DND-41 (cell line): ENCODE data around the gene C21orf91.

ENCODE experiments used
- ATAC-seq: fragments of 200-7000 bp; cut with Tn5 transposase; 3 replicates; pipeline ENCODE4 v1.9.1; 2021; ENCODE audit warnings: low read depth; ENCODE audit not compliant: insufficient read depth
- DNase-seq: peaks from one replicate; pipeline ENCODE4 v3.0.0-alpha.2; 2020
- H2AFZ ChIP-seq: 2 replicates; pipeline ENCODE4 v1.6.0; 2012; ENCODE audit warnings: low read depth, low read length
- H3K27ac ChIP-seq: 2 replicates; pipeline ENCODE4 v1.5.1; 2012; ENCODE audit warnings: low read length, inconsistent platforms
- H3K27me3 ChIP-seq: fragments of 200-600 bp; sonication (generic); 2 replicates; pipeline ENCODE4 v1.6.0; 2012; ENCODE audit warnings: low read length, mild to moderate bottlenecking, inconsistent platforms; ENCODE audit not compliant: insufficient read depth, poor library complexity
- H3K36me3 ChIP-seq: 2 replicates; pipeline ENCODE4 v1.5.1; 2012; ENCODE audit warnings: low read length, inconsistent platforms; ENCODE audit not compliant: insufficient read depth
- H3K4me1 ChIP-seq: 2 replicates; pipeline ENCODE4 v1.5.1; 2012; ENCODE audit warnings: mild to moderate bottlenecking, low read length; ENCODE audit not compliant: insufficient read depth
- H3K4me2 ChIP-seq: 2 replicates; pipeline ENCODE4 v1.6.0; 2012; ENCODE audit warnings: mild to moderate bottlenecking, moderate library complexity, low read length, inconsistent platforms; ENCODE audit not compliant: insufficient read depth
- H3K4me3 ChIP-seq, 2 experiments: fragments of 200-600 bp in 1 of 2; shearing (Covaris generic) in 1 of 2; 2 replicates each; pipeline ENCODE4 v1.5.1; 2012 to 2016; ENCODE audit warnings: inconsistent platforms in 2 of 2, low read length in 2 of 2, mild to moderate bottlenecking in 2 of 2, low read depth in 1 of 2, moderate library complexity in 1 of 2
- H3K79me2 ChIP-seq: 2 replicates; pipeline ENCODE4 v1.6.0; 2012; ENCODE audit warnings: low read length, inconsistent platforms; ENCODE audit not compliant: insufficient read depth
- H3K9ac ChIP-seq: 2 replicates; pipeline ENCODE4 v1.6.0; 2012; ENCODE audit warnings: low read depth, mild to moderate bottlenecking, inconsistent platforms, low read length, moderate library complexity
- H3K9me3 ChIP-seq: 2 replicates; pipeline ENCODE4 v1.5.1; 2012; ENCODE audit warnings: low read length, moderate library complexity, mild to moderate bottlenecking, inconsistent platforms; ENCODE audit not compliant: insufficient read depth, severe bottlenecking
- H4K20me1 ChIP-seq: 2 replicates; pipeline ENCODE4 v1.6.0; 2012; ENCODE audit warnings: low read length; ENCODE audit not compliant: insufficient read depth
- CTCF ChIP-seq: IDR thresholded peaks from 2 replicates; pipeline ENCODE4 v1.5.1; 2012; ENCODE audit warnings: borderline replicate concordance, low read length, moderate library complexity, mild to moderate bottlenecking; ENCODE audit not compliant: poor library complexity, severe bottlenecking; ENCODE audit errors: extremely low read depth
- EZH2 ChIP-seq: IDR thresholded peaks from 3 replicates; pipeline ENCODE4 v1.6.1; 2012; ENCODE audit warnings: borderline replicate concordance, low read depth, mild to moderate bottlenecking, moderate library complexity, low read length, inconsistent platforms; ENCODE audit not compliant: severe bottlenecking

Gene C21orf91

GRCh38 chr21:17841103-17841502 lies 21.9 kb upstream of the C21orf91 start:
- Histone ChIP-seq H3K9me3 (no peaks in the 10 kb centered on the region), H3K36me3 (no peaks in the 10 kb centered on the region), H3K4me3 (no peak overlapping the region), H3K9ac (no peak overlapping the region), H4K20me1 (no peaks in the 10 kb centered on the region), H2AFZ (no peak overlapping the region), H3K4me1 (no peaks in the 10 kb centered on the region), H3K27ac (no peak overlapping the region), H3K79me2 (no peaks in the 10 kb centered on the region), H3K4me2 (no peak overlapping the region), H3K27me3 (no peaks in the 10 kb centered on the region)
- ATAC-seq, result no peak
- no peak for DNase-seq
- TF ChIP-seq CTCF (no peak), EZH2 (no peak)

- Histone ChIP-seq H3K9me3 (no peaks in the 10 kb centered on the region), H3K36me3 (no peaks in the 10 kb centered on the region), H3K27me3 (no peaks in the 10 kb centered on the region), H3K27ac (no peak overlapping the region), H3K9ac (no peak overlapping the region), H3K4me2 (no peak overlapping the region), H3K4me3 (no peak overlapping the region), H3K4me1 (no peaks in the 10 kb centered on the region), H4K20me1 (no peaks in the 10 kb centered on the region), H2AFZ (no peak overlapping the region), H3K79me2 (no peaks in the 10 kb centered on the region)
- no peak for DNase-seq
- TF ChIP-seq CTCF, result no peak
- no peak for TF ChIP-seq EZH2
- no peak for ATAC-seq
Measured at GRCh38 chr21:17834639-17835354, 15.6 kb upstream of the C21orf91 start.

GRCh38 chr21:17829472-17829871 lies 10.3 kb upstream of the C21orf91 start:
- no peak for TF ChIP-seq EZH2
- TF ChIP-seq CTCF, result no peak
- DNase-seq (no peak), ATAC-seq (no peak)
- no peak overlapping the region for H3K4me3 ChIP-seq
- no peaks in the 10 kb centered on the region for H4K20me1 ChIP-seq
- no peaks in the 10 kb centered on the region for H3K4me1 ChIP-seq
- no peak overlapping the region for H3K27ac ChIP-seq
- H3K36me3 ChIP-seq, result no peaks in the 10 kb centered on the region
- H3K79me2 ChIP-seq, result no peaks in the 10 kb centered on the region
- no peak overlapping the region for H2AFZ ChIP-seq
- H3K9ac ChIP-seq, result no peak overlapping the region
- no peaks in the 10 kb centered on the region for H3K9me3 ChIP-seq
- H3K27me3 ChIP-seq, result no peaks in the 10 kb centered on the region
- H3K4me2 ChIP-seq, result no peak overlapping the region

DNA sequence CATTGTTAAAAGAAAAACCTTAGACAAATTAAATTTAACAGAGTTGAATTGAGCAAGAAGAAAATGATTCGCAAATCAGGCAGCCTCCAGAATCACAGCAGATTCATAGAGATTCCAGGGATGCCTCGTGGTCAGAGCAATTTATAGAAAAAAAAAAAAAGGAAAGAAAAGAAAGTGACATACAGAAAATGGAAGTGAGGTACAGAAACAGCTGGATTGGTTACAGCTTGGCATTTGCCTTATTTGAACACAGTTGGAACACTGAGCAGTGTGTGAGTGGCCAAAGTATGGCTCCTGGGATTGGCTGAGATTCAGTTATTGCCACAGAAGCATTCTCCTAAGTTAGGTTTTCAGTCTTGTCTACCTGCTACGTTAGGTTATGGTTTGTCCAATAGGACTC lies 9.1 kb upstream of the C21orf91 start:
- no peak overlapping the region for H3K27ac ChIP-seq
- no peaks in the 10 kb centered on the region for H3K9me3 ChIP-seq
- no peaks in the 10 kb centered on the region for H4K20me1 ChIP-seq
- H3K79me2 ChIP-seq, result no peaks in the 10 kb centered on the region
- no peak for TF ChIP-seq EZH2
- DNase-seq, result no peak
- no peak overlapping the region for H3K4me2 ChIP-seq
- H3K4me3 ChIP-seq, result no peak overlapping the region
- no peaks in the 10 kb centered on the region for H3K36me3 ChIP-seq
- H3K9ac ChIP-seq, result no peak overlapping the region
- no peak overlapping the region for H2AFZ ChIP-seq
- H3K27me3 ChIP-seq, result no peaks in the 10 kb centered on the region
- no peaks in the 10 kb centered on the region for H3K4me1 ChIP-seq
- ATAC-seq, result no peak
